ENCODE results near the gene BOK. TPM values are rescaled to one million over a fixed set of nuclear protein-coding genes. Genes with fewer than 3 reads are reported as not detected.

BOK gene
- total and polyA plus RNA-seq, 7 donors: 6.2 to 112 (median 46.6) TPM

DNA sequence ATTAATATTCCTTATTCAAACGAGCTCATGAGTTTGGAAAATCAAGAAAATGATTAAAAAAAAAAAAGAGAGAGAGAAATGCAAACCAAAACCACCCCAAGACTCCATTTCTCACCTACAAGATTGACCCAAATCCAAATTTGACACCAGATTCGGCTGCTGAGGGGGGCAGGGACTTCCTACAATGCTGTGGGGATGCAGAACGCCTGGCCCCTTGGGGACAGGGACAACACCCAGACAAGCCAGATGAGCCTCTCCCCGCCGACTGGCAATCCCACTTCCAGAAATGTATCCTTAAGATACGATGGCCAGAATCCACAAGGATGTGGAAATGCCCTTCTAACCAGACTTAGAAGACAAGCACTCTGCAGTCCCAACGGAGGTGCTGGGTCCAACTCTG, 20.7 kb downstream of the BOK start:
- peaks cover 0 to 27% (median 20%) of the 10 kb centered on the region in 4 donors for H3K4me1 ChIP-seq

GRCh38 chr2:241582328-241582727, 23.8 kb downstream of the BOK start:
- peaks cover 13 to 51% (median 21%) of the 10 kb centered on the region in 4 donors for H3K36me3 ChIP-seq

More for the DNA sequence above, 20.7 kb downstream of the BOK start:
- Histone ChIP-seq H3K36me3 (peaks cover 11 to 31% (median 16%) of the 10 kb centered on the region in 4 donors), H3K27ac (no peak overlapping the region), H3K4me3 (no peak overlapping the region), H3K27me3 (no peaks in the 10 kb centered on the region), H3K9me3 (no peaks in the 10 kb centered on the region)
- TF ChIP-seq CTCF (IDR thresholded peaks at IDR 0.05) (no peak), POLR2AphosphoS5 (IDR thresholded peaks at IDR 0.05) (peak in 1 of 4 donors; percentile 6), POLR2A (IDR thresholded peaks at IDR 0.05) (no peak), EP300 (IDR thresholded peaks at IDR 0.05) (no peak)
- peak; percentile 46 for DNase-seq
- intact Hi-C loops (cut with DNase I): no loop called here
- WGBS, 2 donors: 92 to 95% methylated on average over 7 of the region's 7 CpGs

GRCh38 chr2:241582806-241583205, 24.3 kb downstream of the BOK start:
- no peak overlapping the region for H3K27ac ChIP-seq
- 96 to 97% methylated on average over 4 of the region's 4 CpGs for WGBS, 2 donors
- peaks cover 0 to 7% (median 6%) of the 10 kb centered on the region in 4 donors for H3K4me1 ChIP-seq
- no peaks in the 10 kb centered on the region for H3K27me3 ChIP-seq
- intact Hi-C loops (cut with DNase I): no loop called here
- H3K9me3 ChIP-seq: peaks cover 2 to 17% (median 13%) of the 10 kb centered on the region in 4 donors
- no peak for TF ChIP-seq POLR2AphosphoS5 (IDR thresholded peaks at IDR 0.05)
- TF ChIP-seq POLR2A (IDR thresholded peaks at IDR 0.05): no peak
- TF ChIP-seq CTCF (IDR thresholded peaks at IDR 0.05): no peak
- no peak for TF ChIP-seq EP300 (IDR thresholded peaks at IDR 0.05)
- H3K36me3 ChIP-seq: peaks cover 13 to 55% (median 25%) of the 10 kb centered on the region in 4 donors
- peak; percentile 50 for DNase-seq
- H3K4me3 ChIP-seq: no peak overlapping the region

More at GRCh38 chr2:241582328-241582727, 23.8 kb downstream of the BOK start:
- intact Hi-C loops (cut with DNase I): no loop called here
- TF ChIP-seq POLR2A (IDR thresholded peaks at IDR 0.05): no peak
- no peak for TF ChIP-seq CTCF (IDR thresholded peaks at IDR 0.05)
- no peak for TF ChIP-seq POLR2AphosphoS5 (IDR thresholded peaks at IDR 0.05)
- no peak for TF ChIP-seq EP300 (IDR thresholded peaks at IDR 0.05)
- Histone ChIP-seq H3K27ac (no peak overlapping the region), H3K27me3 (no peaks in the 10 kb centered on the region), H3K9me3 (peaks cover 2 to 12% (median 12%) of the 10 kb centered on the region in 4 donors), H3K4me1 (peaks cover 0 to 12% (median 11%) of the 10 kb centered on the region in 4 donors), H3K4me3 (no peak overlapping the region)
- 96 to 97% methylated on average over 8 of the region's 8 CpGs for WGBS, 2 donors
- no peak for DNase-seq

DNA sequence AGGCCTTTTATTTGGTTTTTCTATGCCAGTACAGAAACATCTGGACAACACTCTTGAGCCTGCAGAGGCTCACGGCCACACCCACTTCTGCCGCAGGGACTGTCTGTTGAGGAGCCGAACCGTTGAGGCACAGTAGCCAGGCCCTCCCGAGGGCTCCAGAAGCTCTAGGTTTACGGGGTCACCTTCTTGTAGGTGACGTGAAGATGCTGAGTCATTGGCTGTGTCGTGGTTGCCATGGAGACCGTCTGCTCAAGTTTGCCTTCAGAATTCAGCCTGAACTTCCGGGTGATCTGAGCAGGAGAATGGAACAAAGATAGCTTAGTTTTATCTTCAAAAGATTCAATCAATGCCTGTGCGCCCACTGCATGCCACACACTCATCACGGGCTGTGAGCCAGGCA, 25.9 kb downstream of the BOK start:
- H3K4me3 ChIP-seq: no peak overlapping the region
- intact Hi-C loops (cut with DNase I): no loop called here
- 89 to 92% methylated on average over 12 of the region's 12 CpGs for WGBS, 2 donors

More for the DNA sequence above, 25.9 kb downstream of the BOK start:
- Histone ChIP-seq H3K27ac (no peak overlapping the region), H3K4me1 (no peaks in the 10 kb centered on the region), H3K27me3 (no peaks in the 10 kb centered on the region), H3K9me3 (peaks cover 2 to 17% (median 13%) of the 10 kb centered on the region in 4 donors), H3K36me3 (peaks cover 13 to 63% (median 28%) of the 10 kb centered on the region in 4 donors)
- TF ChIP-seq EP300 (IDR thresholded peaks at IDR 0.05) (no peak), POLR2AphosphoS5 (IDR thresholded peaks at IDR 0.05) (no peak), POLR2A (IDR thresholded peaks at IDR 0.05) (no peak), CTCF (IDR thresholded peaks at IDR 0.05) (no peak)
- no peak for DNase-seq

Measured in sigmoid colon (tissue), 7 donors.